GM21360 (cell line): ENCODE measurements around the gene TMBIM6.

Experiments used
- ATAC-seq: cut with Tn5 transposase; IDR thresholded peaks from one replicate; pipeline ENCODE4 v1.9.1; 2021; ENCODE audit warnings: mild to moderate bottlenecking, moderate library complexity; ENCODE audit not compliant: unreplicated experiment

The TMBIM6 gene

GRCh38 chr12:49796155-49796554, 54.8 kb downstream of the TMBIM6 start:
- no peak for ATAC-seq

GRCh38 chr12:49796606-49797448, 55.5 kb downstream of the TMBIM6 start:
- no peak for ATAC-seq

GRCh38 chr12:49797449-49797776, 56.1 kb downstream of the TMBIM6 start:
- no peak for ATAC-seq

GRCh38 chr12:49798248-49798647, 56.9 kb downstream of the TMBIM6 start:
- ATAC-seq = no peak

- no peak for ATAC-seq
These were observed 57.6 kb downstream of the TMBIM6 start for GRCh38 chr12:49798934-49799333.

- ATAC-seq = no peak
These were observed 59.2 kb downstream of the TMBIM6 start for GRCh38 chr12:49800421-49801140.

- ATAC-seq = no peak
These were observed 60.0 kb downstream of the TMBIM6 start for GRCh38 chr12:49801141-49802063.

GRCh38 chr12:49803693-49804450, 62.5 kb downstream of the TMBIM6 start:
- ATAC-seq = no peak

- no peak for ATAC-seq
These were observed 63.5 kb downstream of the TMBIM6 start for GRCh38 chr12:49804821-49805220.

GRCh38 chr12:49805409-49805808, 64.1 kb downstream of the TMBIM6 start:
- ATAC-seq = no peak

- ATAC-seq = no peak
These were observed 65.0 kb downstream of the TMBIM6 start for GRCh38 chr12:49806321-49806813.

GRCh38 chr12:49806877-49807276, 65.5 kb downstream of the TMBIM6 start:
- no peak for ATAC-seq

GRCh38 chr12:49807991-49808580, 66.7 kb downstream of the TMBIM6 start:
- ATAC-seq = no peak

GRCh38 chr12:49808686-49809380, 67.5 kb downstream of the TMBIM6 start:
- no peak for ATAC-seq

- ATAC-seq = no peak
These were observed 68.1 kb downstream of the TMBIM6 start for GRCh38 chr12:49809381-49809905.

GRCh38 chr12:49809906-49810389, 68.6 kb downstream of the TMBIM6 start:
- ATAC-seq = no peak

- ATAC-seq = no peak
These were observed 69.8 kb downstream of the TMBIM6 start for GRCh38 chr12:49811136-49811535.

- ATAC-seq = no peak
These were observed 70.6 kb downstream of the TMBIM6 start for GRCh38 chr12:49811961-49812401.

GRCh38 chr12:49813131-49813530, 71.8 kb downstream of the TMBIM6 start:
- no peak for ATAC-seq
